Sciatic nerve (tissue), 1 donor: ENCODE measurements around the gene PRKAG3. TPM values are rescaled to one million over a fixed set of nuclear protein-coding genes. Genes with fewer than 3 reads are reported as not detected.

Source experiments
- microRNA-seq: library from miRNA; unstranded; fragments of <30 nt; microRNA quantifications from one replicate; pipeline ENCODE4 v1.2.0, GENCODE V29; 2020
- total RNA-seq: library from RNA; stranded (reverse); fragmentation: NEBNext Ultra II Directional; extraction: Animal tissue kit (Norgen Biotek cat#: 25700); gene quantifications from one replicate; pipeline ENCODE4 v1.2.1, GENCODE V29; 2021
- donor health status: DM: no; HTN: no; CAD: no.

PRKAG3 gene
- total RNA-seq, 1 donor from 2014 or later, result 0.49 TPM

Small RNAs within 50 kb of the gene (microRNA-seq; reads per million reads assigned to microRNA genes)
- gene MIR9500, result not detected

Other genes starting within 250 kb of the PRKAG3 start
- gene PLCD4, start 223.9 kb downstream of the PRKAG3 start, total RNA-seq, result 9.1 TPM
- 32.1 TPM for gene ZNF142, start 172.2 kb downstream of the PRKAG3 start, total RNA-seq
- gene BCS1L, start 172.1 kb downstream of the PRKAG3 start, total RNA-seq, result 26.8 TPM
- gene RNF25, start 159.8 kb downstream of the PRKAG3 start, total RNA-seq, result 25.2 TPM
- gene STK36, start 159.7 kb downstream of the PRKAG3 start, total RNA-seq, result 39.1 TPM
- gene TTLL4, start 121.0 kb downstream of the PRKAG3 start, total RNA-seq, result 50.3 TPM
- gene CYP27A1, start 49.7 kb downstream of the PRKAG3 start, total RNA-seq, result 51.8 TPM
- gene WNT6, start 28.0 kb upstream of the PRKAG3 start, total RNA-seq, result 23.3 TPM
- 0.94 TPM for gene WNT10A, start 49.0 kb upstream of the PRKAG3 start, total RNA-seq
- gene CDK5R2, start 127.9 kb upstream of the PRKAG3 start, total RNA-seq, result not detected
- not detected for gene FEV, start 153.4 kb upstream of the PRKAG3 start, total RNA-seq
- gene CRYBA2, start 161.6 kb upstream of the PRKAG3 start, total RNA-seq, result not detected
- gene CFAP65, start 209.7 kb upstream of the PRKAG3 start, total RNA-seq, result 0.18 TPM
- gene IHH, start 229.1 kb upstream of the PRKAG3 start, total RNA-seq, result 0.22 TPM